WTC11 (cell line): Measurements from ENCODE around the gene STIMATE.

ENCODE experiments used
- ATF6 ChIP-seq: sonication (generic); formaldehyde crosslinking; IDR thresholded peaks from 2 replicates; pipeline ENCODE4 v1.8.1; 2023; ENCODE audit warnings: mild to moderate bottlenecking, missing genetic modification reagents
- E2F4 ChIP-seq: sonication (generic); formaldehyde crosslinking; IDR thresholded peaks from 2 replicates; pipeline ENCODE4 v1.8.1; 2022; ENCODE audit warnings: low read depth, mild to moderate bottlenecking, moderate library complexity, missing genetic modification reagents, borderline replicate concordance
- HMGA2 ChIP-seq: fragments of 250-450 bp; sonication (Bioruptor Pico); IDR thresholded peaks from 2 replicates; pipeline ENCODE4 v1.4.0; 2021; ENCODE audit warnings: mild to moderate bottlenecking, moderate library complexity
- TEAD1 ChIP-seq: sonication (generic); formaldehyde crosslinking; IDR thresholded peaks from 2 replicates; pipeline ENCODE4 v1.8.0; 2022; ENCODE audit warnings: mild to moderate bottlenecking, missing genetic modification reagents
- ZBTB43 ChIP-seq: sonication (generic); formaldehyde crosslinking; IDR thresholded peaks from 2 replicates; pipeline ENCODE4 v1.8.1; 2023; ENCODE audit warnings: mild to moderate bottlenecking, missing genetic modification reagents
- ZNF396 ChIP-seq: fragments of 250-450 bp; sonication (Bioruptor Pico); IDR thresholded peaks from 2 replicates; pipeline ENCODE4 v1.8.0; 2021; ENCODE audit warnings: mild to moderate bottlenecking, moderate library complexity, borderline replicate concordance

GRCh38 chr3:52795298-52795900 lies 101.9 kb downstream of the STIMATE start:
- TF ChIP-seq HMGA2 (CRISPR knock-in tag), result no peak
- no peak for TF ChIP-seq E2F4
- no peak for TF ChIP-seq ZNF396 (CRISPR knock-in tag)
- TF ChIP-seq ATF6 (CRISPR knock-in tag), result no peak
- TF ChIP-seq ZBTB43, result no peak
- no peak for TF ChIP-seq TEAD1 (CRISPR knock-in tag)
